Left lobe of liver (tissue), 2 donors: ENCODE results near the gene CREB3L4. TPM values are rescaled to one million over a fixed set of nuclear protein-coding genes. Genes with fewer than 3 reads are reported as not detected.
A peak's percentile ranks its signal among the peaks of the same experiment; 100 is the strongest.
"Not testable (repeated sequence)": the region's sequence is repeated elsewhere in the genome, so short reads cannot be mapped to it uniquely, and the experiment has no call there.

Experiments
- ATAC-seq: fragments of 200-7000 bp; cut with Tn5 transposase; one replicate; pipeline ENCODE4 v1.9.1; 2020; ENCODE audit warnings: mild to moderate bottlenecking, moderate library complexity
- DNase-seq: peaks from one replicate; pipeline ENCODE4 v3.0.0-alpha.2; 2020; ENCODE audit warnings: low spot score
- total RNA-seq: library from RNA; stranded (reverse); gene quantifications from one replicate; pipeline ENCODE4 v1.2.1, GENCODE V29; 2021
- donor health status: DM: no; HTN: no; CAD: no; lungs with moderate emphysema.
- donor health status: DM: no; HTN: yes; CAD: no.

Gene CREB3L4
- total RNA-seq, 1 donor from 2014 or later, result 9.0 TPM

- peak; percentile 99 for DNase-seq
- peak; percentile 80 for ATAC-seq
Observed at GRCh38 chr1:153958111-153958960, 9.4 kb upstream of the CREB3L4 start, which contains the start of gene CRTC2. TSS of gene CRTC2 (minus strand) at chr1:153958612. CDS start at chr1:153958497, 115 bp downstream.

- DNase-seq, result no peak
- no peak for ATAC-seq
Observed at GRCh38 chr1:153958961-153959260, 8.8 kb upstream of the CREB3L4 start.

- DNase-seq, result no peak
- ATAC-seq, result no peak
Observed at GRCh38 chr1:153959454-153959853, 8.2 kb upstream of the CREB3L4 start.

- no peak for DNase-seq
- no peak for ATAC-seq
Observed at GRCh38 chr1:153960206-153960605, 7.5 kb upstream of the CREB3L4 start.

- no peak for ATAC-seq
- DNase-seq, result no peak
Observed at GRCh38 chr1:153961421-153961820, 6.3 kb upstream of the CREB3L4 start.

- ATAC-seq, result no peak
- no peak for DNase-seq
Observed at GRCh38 chr1:153962088-153963029, 5.3 kb upstream of the CREB3L4 start.

GRCh38 chr1:153963030-153963849 is 4.5 kb upstream of the CREB3L4 start, which contains the start of gene SLC39A1:
TSS of gene SLC39A1 (minus strand) at chr1:153963537. CDS start at chr1:153962715, 822 bp downstream.
- DNase-seq, result peak; percentile 99
- peak; percentile 77 for ATAC-seq

- no peak for ATAC-seq
- DNase-seq, result no peak
Observed at GRCh38 chr1:153963850-153964331, 3.8 kb upstream of the CREB3L4 start.

GRCh38 chr1:153968000-153968363 is 280 bp downstream of the CREB3L4 start:
- peak; percentile 65 for DNase-seq
- peak; percentile 5 for ATAC-seq

- ATAC-seq, result no peak
- no peak for DNase-seq
Observed at GRCh38 chr1:153968408-153968807, 706 bp downstream of the CREB3L4 start.

- DNase-seq (no peak), ATAC-seq (no peak)
Observed at GRCh38 chr1:153968972-153969371, 1.3 kb downstream of the CREB3L4 start.

GRCh38 chr1:153970346-153970745 is 2.6 kb downstream of the CREB3L4 start:
- ATAC-seq (no peak), DNase-seq (no peak)

- ATAC-seq (no peak), DNase-seq (no peak)
Observed at GRCh38 chr1:153973071-153973470, 5.4 kb downstream of the CREB3L4 start.

GRCh38 chr1:153973525-153973924 is 5.8 kb downstream of the CREB3L4 start:
- ATAC-seq, result no peak

GRCh38 chr1:153976819-153977249 is 9.1 kb downstream of the CREB3L4 start:
- ATAC-seq, result no peak
- no peak for DNase-seq

More at GRCh38 chr1:153973525-153973924, 5.8 kb downstream of the CREB3L4 start:
- no peak for DNase-seq

- peak; percentile 93 for DNase-seq
- ATAC-seq, result peak; percentile 93
Observed at GRCh38 chr1:153977250-153978240, 9.8 kb downstream of the CREB3L4 start, which contains the start of gene JTB. TSS of gene JTB (minus strand) at chr1:153977674. CDS start at chr1:153977252, 422 bp downstream.

- DNase-seq (no peak), ATAC-seq (peak; percentile 5)
Observed at GRCh38 chr1:153978274-153978909, 10.7 kb downstream of the CREB3L4 start.

- not testable (repeated sequence) for ATAC-seq, DNase-seq
Observed at GRCh38 chr1:153979091-153979490, 11.4 kb downstream of the CREB3L4 start.

- not testable (repeated sequence) for DNase-seq, ATAC-seq
Observed at GRCh38 chr1:153981735-153982134, 14.0 kb downstream of the CREB3L4 start.
